GM12878 (cell line): ENCODE results near the gene TBC1D32.

Experiments used
- BMI1 ChIP-seq: fragments of 450-650 bp; IDR thresholded peaks from 2 replicates; pipeline ENCODE4 v1.6.1; 2016; ENCODE audit warnings: mild to moderate bottlenecking, moderate library complexity, borderline replicate concordance
- CBFB ChIP-seq: IDR thresholded peaks from 2 replicates; pipeline ENCODE4 v1.6.1; 2016; ENCODE audit warnings: antibody characterized with exemption, low read depth
- CTCF ChIP-seq, 3 experiments: IDR thresholded peaks in 2 of 3; conservative IDR thresholded peaks in 1 of 3; 2 replicates each; pipeline ENCODE4 v1.5.1; 2011; ENCODE audit warnings: low read depth in 3 of 3, low read length in 3 of 3, mild to moderate bottlenecking in 3 of 3, control low read depth in 2 of 3, moderate library complexity in 2 of 3, inconsistent platforms in 1 of 3, mixed read lengths in 1 of 3; ENCODE audit not compliant: control insufficient read depth in 2 of 3, insufficient read depth in 1 of 3; ENCODE audit errors: extremely low read depth in 1 of 3
- IKZF2 ChIP-seq, 2 experiments: fragments of 450-650 bp; IDR thresholded peaks; 2 replicates each; pipeline ENCODE4 v1.6.1; 2017; ENCODE audit warnings: mild to moderate bottlenecking in 2 of 2, moderate library complexity in 2 of 2
- MAX ChIP-seq: IDR thresholded peaks from 2 replicates; pipeline ENCODE4 v1.6.1; 2012; ENCODE audit warnings: low read depth, low read length, improper control_type of control experiment
- POLR2AphosphoS5 ChIP-seq: IDR thresholded peaks from 2 replicates; pipeline ENCODE4 v1.6.1; 2011; ENCODE audit warnings: mild to moderate bottlenecking, low read length, inconsistent platforms
- RAD51 ChIP-seq: fragments of 450-650 bp; IDR thresholded peaks from 2 replicates; pipeline ENCODE4 v1.6.1; 2016; ENCODE audit warnings: moderate library complexity, mild to moderate bottlenecking, inconsistent platforms
- ZNF24 ChIP-seq: fragments of 450-650 bp; IDR thresholded peaks from 2 replicates; pipeline ENCODE4 v1.6.1; 2017; ENCODE audit warnings: antibody characterized with exemption, mild to moderate bottlenecking

DNA sequence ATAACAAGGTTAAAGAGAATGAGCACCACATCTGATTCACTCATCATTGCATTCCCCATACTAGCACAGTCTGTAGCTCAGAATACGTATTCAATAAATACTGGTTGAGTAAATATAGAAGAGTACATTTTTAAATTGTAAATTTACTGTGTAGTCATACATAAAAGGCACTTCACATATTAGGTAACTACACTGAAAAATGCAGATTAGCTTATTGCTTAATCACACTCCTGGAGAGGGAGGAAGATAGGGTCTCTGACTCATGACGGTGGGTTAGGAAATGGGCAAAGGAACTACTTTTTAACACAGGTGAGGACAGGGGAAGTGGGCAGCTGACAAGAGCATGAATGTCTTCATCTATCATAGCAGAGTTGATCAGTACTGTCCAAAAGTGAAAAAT is 133.2 kb downstream of the TBC1D32 start:
- TF ChIP-seq CBFB (no peak), CTCF (IDR thresholded peaks at IDR 0.05 in 2 of 3, conservative IDR thresholded peaks at IDR 0.05 in 1 of 3; ENCODE audit: control insufficient read depth in 2 of 3, extremely low read depth in 1 of 3, insufficient read depth in 1 of 3, low read depth in 3 of 3, low read length in 3 of 3) (no peak), BMI1 (no peak), RAD51 (no peak), ZNF24 (no peak), IKZF2 (IDR thresholded peaks at IDR 0.05) (no peak), POLR2AphosphoS5 (no peak), MAX (no peak)
